Inferior parietal cortex (tissue), 1 donor: ENCODE data around the gene TBXA2R.
"Not testable (repeated sequence)": the region's sequence is repeated elsewhere in the genome, so short reads cannot be mapped to it uniquely, and the experiment has no call there.

Experiments used
- DNase-seq: peaks from one replicate; pipeline ENCODE4 v3.0.0-alpha.2; 2016; ENCODE audit errors: extremely low spot score

Gene TBXA2R

DNA sequence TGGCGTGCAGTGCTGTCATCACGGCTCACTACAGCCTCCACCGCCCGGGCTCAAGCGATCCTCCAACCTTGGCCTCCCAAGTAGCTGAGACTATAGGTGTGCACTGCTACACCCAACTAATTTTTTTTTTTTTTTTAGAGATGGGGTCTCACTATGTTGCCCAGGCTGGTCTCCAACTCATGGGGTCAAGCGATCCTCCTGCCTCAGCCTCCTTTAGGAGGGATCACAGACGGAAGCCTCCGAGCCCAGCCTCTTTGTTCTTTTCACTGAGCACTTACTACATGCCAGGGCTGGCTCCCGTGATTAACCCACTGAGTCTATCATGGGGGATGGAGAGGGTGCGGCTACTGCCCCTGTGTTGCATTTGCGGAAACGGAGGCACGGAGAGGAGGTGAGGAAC, 32.8 kb upstream of the TBXA2R start:
- no peak for DNase-seq

DNA sequence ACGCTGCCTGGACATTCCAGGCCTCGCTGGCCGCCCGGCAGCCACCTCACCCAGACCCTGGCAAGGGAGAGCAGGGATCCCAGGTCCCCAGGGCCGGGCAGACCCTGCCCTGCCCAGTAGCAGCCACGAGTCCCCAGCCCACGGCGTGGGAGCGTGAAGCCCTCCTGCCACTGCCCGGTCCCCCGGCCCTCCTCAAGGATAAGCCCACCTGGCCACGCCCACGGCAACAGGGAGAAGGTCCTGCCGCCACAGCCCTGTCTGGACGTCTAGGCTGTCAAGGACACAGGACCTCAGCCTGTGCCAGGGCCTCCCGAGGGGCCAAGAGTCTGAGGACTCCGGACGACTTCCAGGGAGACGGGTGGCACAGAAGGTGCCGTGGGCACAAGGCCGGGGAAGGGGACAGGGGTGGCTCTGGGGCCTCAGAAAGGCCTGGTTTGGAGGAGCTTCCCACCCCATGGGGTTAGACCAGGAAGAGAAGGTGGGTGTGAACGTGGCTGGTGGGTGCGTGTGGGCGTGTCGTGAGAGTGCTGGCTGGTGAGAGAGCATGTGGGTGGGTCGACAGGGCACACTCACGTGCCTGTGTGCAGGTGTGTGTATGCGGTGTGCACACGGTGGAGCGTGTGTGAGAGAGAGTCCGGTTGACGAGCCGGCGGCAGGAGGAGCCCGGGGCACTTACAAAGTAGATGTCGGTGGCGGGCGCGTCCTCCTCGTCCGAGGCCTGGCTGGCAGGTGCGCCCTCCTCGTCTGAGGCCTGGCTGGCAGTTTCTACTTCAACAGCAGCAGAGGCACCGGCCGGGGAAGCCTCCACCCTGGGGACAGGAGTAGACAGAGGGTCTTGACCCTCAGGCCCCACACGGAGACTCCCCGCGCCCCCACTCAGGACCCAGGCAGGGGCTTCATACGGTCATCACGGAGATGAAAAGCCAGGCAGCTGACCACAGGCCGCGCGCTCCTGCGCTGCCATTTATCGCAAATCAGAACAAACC, 31.8 kb upstream of the TBXA2R start:
- DNase-seq: no peak

DNA sequence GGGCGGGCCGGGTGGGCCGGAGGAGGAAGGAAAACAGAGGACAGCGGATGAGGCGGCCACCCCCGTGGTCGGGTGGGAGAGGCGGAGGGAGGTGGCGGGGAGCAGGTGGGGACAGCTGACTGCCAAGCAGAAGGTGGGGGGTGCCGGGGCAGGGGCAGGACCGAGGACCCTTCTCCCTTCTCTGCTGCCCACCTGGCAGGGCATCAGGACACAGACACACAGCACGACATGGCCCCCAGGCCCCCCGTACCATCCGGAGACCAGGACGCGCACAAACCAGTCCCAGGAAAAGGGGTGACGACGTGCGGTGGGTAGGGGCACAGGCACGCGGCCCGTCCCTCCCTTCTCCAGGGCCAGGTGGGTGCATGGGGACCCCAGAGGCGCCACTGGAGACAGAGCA, 30.9 kb upstream of the TBXA2R start:
- DNase-seq: no peak

DNA sequence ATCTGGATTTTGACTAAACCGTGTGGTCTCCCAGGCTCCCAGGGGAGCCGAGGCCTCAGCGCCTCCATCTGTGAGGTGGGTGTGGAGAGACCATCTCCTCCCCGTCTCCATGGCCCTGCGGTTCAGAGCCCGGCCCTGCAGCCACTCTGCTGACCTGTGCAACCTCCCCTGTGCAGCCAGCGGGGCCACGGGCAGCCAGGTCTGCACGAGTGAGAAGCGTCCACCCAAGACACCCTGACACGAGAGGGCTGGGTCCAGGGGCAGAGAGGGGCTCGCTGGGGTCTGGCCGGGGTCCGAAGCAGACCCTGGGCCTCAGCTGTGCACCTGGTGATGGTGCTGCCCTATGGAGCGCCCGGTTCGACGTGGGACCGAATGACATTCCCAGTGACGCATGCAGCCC, 30.3 kb upstream of the TBXA2R start:
- no peak for DNase-seq

DNA sequence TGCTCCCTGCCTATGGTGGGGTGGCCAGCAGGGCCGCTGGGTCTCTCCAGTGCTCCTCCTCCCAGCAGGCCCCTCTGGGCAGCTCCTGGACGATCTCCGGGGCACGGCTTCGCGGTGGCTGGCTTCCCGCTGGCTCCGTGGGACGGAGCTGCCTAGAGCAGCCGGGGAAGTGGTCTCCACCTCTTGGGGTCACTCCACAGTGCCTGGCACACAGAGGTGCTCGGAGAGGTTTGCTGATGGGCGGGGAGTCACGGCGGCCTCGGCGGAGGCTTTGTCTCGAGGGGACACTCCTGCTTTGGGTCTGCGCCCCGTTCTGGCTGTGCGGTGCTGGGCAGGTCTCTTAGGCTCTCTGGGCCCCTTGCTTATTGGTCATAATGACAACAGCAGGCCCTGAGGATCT, 29.8 kb upstream of the TBXA2R start:
- no peak for DNase-seq

DNA sequence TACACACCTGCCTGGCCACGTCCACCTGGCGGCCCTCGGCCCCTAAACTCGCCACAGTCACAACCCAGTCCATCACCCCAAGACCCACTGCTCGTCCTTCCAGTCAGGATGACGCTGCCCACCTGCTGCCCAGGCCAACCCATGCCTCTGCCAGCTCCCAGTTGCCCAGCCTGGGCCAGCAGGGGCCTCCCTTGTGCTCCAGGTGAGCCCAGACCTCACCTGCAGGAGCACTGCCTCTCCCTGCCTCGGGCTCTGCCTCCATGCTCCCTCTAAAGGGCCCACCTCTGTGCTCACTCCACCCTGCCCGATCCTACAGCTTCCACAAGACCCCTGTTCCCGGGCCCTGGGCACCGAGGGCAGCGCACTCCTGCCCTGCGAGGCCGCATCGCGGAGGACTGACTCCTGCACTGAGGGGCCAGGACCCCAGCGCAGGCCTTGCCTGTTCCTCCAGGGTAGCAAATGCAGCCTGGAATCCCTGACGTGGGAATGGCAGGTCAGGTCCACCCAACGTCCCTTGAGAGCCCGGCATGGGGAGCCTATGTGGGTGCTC, 27.9 kb upstream of the TBXA2R start:
- DNase-seq: no peak

DNA sequence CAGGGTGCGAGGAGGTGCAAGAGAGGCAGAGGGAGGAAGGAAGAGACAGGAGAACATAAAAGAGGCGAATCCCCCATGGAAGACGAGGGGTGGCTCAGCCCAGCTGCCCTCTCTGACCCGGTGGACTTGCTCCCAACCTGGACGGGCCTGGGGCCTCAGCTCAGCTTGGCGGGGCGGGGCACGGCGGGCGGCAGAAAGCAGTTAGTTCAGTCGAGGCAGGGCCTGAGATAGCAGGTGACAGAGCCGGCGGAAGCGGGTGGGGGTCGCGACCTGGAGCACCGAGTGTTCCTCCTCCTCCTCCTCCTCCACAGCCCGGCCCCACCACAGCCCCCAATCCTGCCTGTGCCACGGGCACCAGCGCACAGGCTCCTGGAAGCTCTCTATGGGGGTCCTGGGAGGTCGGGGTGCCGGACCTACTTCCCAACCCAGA, 26.9 kb upstream of the TBXA2R start:
- DNase-seq: no peak

DNA sequence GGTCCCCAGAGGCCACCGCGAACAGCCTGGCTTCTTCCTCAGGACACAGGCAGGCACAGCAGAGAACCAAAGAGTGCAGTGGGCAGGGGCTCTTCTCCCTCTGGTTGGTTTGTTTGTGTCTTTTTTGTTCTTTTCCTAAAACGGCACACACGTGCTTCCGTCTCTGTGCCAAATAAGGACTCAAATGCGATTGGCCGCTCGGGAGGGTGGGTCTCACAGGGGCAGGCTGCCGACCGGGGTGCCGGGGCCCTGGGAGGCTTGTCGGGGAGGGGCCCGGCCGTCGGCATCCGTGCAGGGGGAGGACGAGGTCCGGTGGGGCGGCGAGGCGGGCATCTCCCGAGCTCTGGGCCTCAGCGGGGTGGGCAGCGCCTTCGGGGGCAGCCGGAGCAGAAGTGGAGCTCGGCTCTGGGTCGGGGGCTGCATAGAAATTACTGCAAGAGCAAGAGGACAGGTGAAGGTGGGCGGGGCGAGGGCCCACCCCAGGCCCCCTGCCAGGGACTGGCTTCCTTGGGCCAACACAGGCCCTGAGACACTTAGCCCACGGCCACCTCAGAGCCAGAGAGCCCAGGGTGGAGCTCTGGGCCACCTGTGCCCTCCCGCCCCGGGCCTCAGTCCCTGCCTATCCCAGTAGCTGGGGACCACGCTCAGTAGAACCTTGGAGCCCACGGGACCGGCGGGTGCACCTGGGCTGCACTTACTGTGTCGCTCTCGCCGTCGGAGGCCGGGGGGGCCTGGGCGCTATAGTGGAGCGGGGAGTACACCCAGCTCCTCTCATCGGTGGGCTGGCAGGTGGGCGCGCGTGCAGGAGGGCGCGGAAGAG, 26.3 kb upstream of the TBXA2R start:
- DNase-seq: peak; percentile 40

DNA sequence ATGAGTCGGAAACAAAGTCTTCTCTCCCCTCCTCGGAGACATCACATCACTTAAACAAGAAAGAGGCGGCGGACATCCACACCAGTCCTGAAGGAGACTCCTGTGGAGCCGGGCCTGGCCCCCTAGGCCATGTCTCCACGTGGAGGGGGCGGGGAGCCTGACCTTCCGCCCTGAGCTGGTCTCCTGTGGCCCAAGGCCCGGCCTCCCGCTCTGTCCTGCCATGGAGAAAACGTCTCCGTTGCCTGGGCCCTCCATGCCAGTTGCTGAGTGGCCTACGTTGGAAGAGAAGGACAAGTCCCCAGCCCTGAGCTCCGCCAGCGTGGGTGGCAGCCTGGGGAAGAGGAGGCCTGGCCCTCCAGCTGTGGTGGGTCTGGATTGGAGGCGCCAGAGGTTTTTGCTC, 25.4 kb upstream of the TBXA2R start:
- no peak for DNase-seq

DNA sequence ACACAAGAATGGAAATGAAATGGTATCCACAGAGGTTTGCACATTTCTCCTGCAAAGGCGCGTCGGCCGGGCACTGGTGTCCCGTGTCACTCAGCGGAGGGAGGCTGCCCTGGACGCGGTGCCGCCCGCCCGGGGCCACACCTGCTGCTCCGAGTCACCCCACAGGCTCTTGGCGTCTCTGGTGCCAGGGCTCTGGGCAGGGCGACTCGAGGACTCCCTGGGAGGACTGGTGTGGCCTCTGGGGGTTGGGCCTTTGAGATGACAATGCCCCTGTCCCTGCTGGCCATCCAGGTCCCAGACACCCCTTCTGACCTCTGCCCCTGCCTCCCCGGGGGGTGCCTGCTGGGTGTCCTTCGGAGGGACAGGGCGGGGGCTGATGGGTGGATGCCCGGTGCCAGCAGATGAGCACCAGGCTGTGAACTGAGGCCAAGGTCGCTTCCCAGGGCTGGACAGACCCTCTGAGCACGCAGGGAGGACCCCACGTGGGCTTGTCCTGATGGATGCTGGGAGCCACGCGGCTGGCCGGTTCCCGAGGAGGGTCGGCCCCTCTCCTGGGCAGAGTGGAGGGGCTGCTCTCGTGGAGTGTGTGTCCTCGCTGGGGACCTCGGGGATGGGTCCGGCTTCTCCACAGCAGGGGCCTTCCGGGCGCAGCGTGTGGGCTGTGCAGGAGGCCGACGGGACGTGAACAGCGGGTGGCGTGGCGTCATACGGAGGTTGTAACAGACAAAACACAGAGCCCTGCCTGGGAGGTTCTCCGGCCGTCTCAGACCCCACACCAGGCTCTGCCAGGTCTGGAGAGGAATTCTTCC, 24.6 kb upstream of the TBXA2R start:
- DNase-seq: no peak

DNA sequence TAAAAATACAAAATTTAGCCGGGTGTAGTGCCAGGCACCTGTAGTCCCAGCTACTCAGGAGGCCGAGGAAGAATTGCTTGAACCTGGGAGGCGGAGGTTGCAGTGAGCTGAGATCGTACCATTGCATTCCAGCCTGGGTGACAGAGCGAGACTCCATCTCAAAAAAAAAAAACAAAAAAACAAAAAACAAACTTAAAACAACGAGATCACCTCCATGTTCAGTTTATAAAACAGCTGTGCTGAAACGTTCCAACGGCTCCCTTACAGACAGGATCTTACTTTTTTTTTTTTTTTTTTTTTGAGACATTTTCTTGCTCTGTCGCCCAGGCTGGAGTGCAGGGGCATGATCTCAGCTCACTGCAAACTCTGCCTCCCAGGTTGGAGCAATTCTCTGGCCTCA, 22.1 kb upstream of the TBXA2R start:
- DNase-seq: not testable (repeated sequence)

DNA sequence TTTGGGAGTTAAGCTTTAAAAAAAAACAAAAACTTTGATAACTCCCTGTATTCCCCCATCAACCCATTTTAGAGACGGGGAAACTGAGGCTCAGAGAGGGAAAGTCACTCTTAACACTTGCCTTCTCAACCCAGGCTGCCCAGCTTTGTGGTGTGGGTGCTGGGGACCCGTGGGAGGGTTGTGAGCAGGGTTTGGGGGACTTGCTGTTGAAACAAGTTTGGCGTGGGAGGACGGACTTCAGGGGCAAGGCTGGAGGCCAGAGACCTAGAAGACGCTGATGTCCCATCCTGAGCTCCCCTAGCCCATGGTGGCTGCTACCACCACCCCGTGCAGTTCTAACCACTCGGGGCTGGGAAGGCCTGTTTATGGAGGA, 20.7 kb upstream of the TBXA2R start:
- no peak for DNase-seq

DNA sequence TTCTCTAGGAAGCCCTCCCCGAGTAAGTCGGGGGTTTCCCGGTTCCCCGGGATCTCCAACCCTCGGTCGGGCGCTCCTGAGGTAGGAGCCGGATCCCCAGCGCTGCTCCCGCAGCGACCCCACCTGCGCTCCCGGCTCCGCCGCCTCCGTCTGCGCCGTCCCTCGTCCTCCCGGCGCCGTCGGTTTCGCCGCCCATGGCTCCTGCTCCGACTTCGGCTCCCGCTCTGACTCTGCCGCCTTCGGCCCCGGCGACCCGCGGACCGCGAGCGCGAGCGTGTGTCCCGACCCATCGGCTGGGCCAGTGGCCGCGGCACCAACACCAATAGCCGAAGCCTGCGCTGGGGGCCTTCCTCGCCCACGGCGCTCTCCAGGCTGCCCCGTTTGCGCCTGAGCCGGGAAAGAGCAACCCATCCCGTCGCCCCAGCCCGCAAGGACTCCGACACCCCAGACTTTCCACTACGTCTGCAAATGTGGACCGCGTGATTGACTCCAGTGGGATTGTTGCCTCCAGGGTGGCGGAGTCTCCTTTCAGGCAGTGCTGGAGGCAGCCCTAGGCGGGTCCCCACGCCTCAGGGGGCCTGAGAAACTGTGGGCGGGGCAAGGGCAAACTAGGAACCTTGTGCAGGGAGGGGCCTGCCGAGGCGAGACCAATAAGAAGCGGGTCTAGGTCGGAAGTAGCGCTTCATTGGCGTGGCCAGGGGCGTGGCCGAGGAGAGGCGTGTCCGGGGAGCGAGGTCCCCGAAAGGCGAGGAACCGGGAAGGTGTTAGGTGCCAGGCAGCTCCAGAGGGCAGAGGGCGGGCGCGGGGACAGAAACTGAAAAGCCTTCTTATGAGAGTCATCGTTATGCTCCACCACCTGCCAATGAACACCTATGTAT, 20.0 kb upstream of the TBXA2R start, which contains the start of gene CACTIN:
TSS of gene CACTIN (minus strand) at position 318 of the 878 bp plus-strand sequence. CDS start at position 290, 28 bp downstream.
- peak; percentile 97 for DNase-seq

DNA sequence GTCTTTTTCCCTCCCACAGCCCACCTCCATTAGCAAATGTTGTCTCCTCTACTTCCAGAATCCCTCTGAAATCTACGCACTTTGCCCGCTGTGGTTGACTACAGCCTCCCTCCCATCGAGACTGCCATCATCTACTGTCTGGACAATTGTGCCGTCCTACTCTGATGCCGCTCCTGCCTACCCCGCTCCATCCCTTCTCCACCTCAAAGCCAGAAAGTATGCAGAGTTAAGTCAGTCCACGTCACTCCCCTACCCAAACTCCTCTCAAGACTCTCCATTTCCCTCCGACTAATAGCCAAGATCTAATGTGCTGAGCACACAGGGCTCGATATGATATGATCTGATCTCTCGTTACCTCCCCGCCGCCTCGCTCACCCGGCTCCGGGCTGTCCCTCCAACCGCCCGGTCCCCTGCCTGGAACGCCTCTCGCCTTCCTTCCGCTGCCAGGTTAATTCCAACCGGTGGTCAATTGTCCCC, 19.4 kb upstream of the TBXA2R start:
- no peak for DNase-seq

DNA sequence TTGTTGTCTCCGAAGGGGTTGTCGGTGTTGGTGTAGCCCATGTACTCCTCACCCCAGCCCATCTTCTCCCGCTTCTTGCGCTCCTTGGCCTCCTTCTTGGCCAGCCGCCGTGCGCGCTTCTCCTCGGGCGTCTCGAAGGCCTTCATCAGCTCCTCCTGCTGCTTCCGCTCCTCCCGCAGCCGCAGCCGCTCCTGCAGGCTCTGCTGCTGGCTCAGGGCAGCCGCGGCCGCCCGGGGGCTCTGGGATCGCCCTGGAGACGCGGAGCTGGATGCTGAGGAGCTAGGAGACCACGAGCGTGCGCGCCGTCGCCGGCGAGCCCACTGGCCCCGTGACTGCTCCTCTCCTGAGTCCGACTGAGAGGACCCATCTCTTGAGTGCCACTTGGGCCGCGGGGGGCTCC, 17.0 kb upstream of the TBXA2R start:
- no peak for DNase-seq

DNA sequence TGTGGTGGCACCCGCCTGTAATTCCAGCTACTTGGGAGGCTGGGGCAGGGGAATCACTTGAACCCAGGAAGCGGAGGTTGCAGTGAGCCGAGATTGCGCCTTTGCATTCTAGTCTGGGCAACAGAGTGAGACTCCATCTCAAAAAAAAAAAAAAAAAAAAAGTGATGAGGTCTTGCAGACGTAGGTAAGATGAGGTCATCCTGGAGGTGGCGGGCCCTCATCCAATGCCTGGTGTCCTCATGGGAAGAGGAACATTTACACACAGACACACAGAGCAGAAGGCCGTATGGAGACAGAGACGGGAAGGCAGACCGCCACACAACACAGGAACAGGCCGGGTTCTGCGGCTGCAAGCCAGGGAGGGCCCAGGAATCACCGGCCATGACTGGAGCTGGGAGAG, 15.5 kb upstream of the TBXA2R start:
- DNase-seq: no peak

DNA sequence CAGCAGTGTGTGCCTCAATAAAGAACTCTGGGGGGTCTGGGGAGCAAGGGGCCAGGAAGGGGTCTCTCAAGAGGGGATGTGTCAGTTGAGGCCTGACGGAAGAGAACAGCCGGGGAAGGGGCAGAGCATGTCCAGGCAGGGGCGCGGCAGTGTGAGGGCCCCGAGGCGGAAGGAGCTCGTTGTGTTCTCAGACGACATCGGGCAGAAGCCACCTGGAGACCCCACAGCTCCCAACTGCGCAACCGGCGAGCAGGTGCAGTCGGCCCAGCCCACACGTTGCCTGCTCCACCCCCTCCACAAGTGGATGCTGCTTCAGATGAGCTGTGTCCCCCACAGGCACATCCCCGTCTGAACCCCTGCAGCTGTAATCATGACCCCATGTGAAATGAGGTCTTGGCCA, 15.0 kb upstream of the TBXA2R start:
- no peak for DNase-seq

DNA sequence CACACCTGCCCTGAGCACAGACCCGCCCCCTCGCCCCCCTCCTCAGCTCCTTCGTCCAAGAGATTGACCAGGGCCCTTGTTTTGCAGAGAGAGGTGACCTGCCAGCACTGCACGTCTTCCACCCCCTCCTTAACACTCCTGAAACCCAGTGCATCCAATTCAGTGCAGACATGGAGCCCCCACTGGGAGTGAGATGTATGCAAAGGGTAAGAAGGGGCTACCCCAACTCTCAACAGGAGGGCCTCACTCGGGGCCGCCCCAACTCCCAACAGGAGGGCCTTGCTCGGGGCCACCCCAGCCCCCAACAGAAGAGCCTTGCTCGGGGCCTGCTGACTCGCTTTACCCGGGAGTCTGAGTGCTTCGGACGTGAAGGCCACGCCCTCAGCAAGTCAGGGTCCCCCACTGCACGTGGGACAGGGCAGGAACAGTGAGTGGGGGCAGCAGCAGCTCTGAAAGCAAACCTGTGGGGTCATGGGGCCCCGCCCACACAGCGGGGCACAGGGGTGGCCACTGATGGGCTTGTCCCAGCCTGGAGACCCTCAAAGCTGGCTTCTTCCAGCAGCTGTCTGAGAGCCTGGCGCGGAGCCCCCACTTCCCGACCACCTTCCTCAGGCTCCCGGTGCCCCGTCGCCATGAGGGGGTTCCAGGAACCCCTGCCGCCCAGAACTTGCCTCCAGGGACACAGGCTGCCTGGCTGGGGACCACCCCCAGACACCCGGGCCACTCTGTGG, 14.3 kb upstream of the TBXA2R start:
- no peak for DNase-seq

DNA sequence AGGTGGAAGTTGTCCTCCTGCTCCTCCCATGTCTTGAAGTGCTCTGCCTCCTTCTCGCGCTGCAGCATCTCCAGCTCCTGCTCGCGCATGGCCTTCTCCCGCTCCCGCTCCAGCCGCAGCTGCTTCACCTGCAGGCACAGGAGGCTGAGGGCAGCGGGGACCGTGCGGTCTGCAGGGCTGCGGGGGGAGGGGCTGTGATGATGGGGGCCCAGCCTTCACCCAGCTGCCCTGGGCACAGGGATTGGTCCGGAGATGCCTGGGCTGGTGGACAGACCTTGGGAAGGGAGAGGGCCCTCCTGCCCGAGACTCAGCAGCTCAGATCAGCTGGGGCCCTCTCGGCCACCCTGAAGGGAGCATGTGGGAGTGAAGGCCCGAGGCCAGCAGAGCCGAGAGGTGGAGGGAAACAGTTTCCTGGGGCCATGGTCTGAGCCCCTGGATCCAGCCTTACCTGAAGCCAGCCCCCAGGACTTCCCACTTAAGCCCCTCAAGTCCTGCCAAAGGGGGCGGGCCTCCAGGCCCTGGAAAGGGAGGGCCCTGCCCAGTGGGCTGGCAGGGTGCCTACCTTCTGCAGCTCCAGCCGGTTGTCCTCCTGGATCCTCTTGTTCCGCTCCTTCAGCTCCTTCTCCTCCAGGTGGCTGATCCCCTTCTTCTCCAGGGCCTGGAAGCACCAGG, 13.6 kb upstream of the TBXA2R start:
- DNase-seq: no peak
